GM19240 (cell line): Measurements from ENCODE around the gene CPT2.

ENCODE experiments used
- DNase-seq: peaks from one replicate; pipeline ENCODE4 v3.0.0; 2011; ENCODE audit warnings: low spot score; ENCODE audit not compliant: insufficient read length

The CPT2 gene

GRCh38 chr1:53196485-53197290, at the start of gene CPT2:
CPT2 (plus strand) TSS chr1:53196824; CDS start chr1:53196944, 120 bp downstream.
- DNase-seq = peak; percentile 95

GRCh38 chr1:53147174-53147573, 49.5 kb upstream of the CPT2 start:
- no peak for DNase-seq

DNA sequence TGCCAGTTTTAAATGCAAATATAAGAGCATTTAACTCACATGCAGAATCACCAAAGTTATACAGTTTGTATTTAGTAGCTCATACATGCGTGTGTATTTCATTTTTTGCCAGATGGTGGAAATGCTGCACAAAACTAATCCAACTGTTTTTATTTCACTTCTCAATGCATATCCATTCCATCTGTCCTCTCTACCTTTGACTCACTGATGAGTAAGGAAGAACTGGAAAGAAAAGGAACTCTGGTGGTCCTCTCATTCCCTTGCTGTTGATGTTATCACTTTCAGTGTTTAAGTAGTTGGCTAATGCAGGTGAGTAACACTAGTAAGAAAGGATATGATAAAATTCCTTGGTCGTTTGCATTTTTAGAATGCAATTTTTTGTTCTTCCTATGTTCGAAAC, 48.5 kb upstream of the CPT2 start:
- no peak for DNase-seq

DNA sequence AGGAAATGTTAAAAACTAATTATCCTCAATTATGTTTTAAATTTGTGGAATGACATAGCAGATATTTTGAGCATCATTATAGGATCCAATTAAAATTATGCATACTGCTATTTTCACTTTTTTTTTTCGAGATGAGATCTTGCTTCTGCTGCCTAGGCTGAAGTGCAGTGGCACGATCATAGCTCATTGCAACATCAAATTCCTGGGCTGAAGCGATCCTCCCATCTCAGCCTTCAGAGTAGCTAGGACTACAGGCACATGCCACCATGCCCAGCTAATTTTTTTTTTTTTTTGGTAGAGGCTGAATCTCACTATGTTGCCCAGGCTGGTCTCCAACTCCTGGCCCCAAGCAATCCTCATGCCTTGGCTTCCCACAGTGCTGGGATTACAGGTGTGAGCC, 42.9 kb upstream of the CPT2 start:
- no peak for DNase-seq

GRCh38 chr1:53154859-53155438, 41.7 kb upstream of the CPT2 start:
- no peak for DNase-seq

DNA sequence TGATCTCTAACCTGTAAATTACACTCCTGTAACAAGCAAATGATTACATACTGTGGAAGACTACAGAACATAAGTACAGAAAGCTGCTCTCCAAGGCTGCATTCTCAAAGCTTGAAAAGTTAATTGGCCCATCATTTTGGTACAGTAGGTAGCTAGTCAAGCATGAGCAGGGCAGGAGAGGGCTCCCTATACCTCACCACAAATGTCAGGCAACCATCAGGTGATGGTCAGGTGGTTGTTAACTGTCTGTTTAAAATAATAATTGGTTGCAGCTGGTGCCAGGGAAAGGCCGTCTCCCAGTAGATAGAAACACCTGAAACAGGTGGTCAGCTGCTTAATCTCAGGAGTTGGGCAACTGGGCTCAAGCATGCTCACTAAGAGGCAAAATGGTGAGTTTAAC, 41.1 kb upstream of the CPT2 start:
- no peak for DNase-seq

GRCh38 chr1:53155945-53156344, 40.7 kb upstream of the CPT2 start:
- no peak for DNase-seq

- no peak for DNase-seq
Observed at GRCh38 chr1:53156783-53157182, 39.8 kb upstream of the CPT2 start.

DNA sequence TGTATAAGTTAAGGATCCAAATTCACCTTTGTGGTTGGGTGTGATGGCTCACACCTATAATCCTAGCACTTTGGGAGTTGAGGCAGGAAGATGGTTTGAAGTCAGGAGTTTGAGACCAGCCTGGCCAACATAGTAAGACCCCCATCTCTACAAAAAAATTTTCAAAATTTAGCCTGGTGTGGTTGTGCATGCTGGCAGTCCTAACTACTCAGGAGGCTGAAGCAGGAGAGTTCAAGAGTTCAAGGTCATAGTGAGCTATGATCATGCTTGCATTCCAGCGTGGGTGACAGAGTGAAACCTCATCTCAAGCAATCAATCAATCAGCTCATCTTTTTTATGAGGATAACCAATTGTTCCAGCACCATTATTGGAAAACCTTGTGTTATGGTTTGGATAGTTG, 37.7 kb upstream of the CPT2 start:
- no peak for DNase-seq

GRCh38 chr1:53160924-53161378, 35.7 kb upstream of the CPT2 start:
- DNase-seq = no peak

GRCh38 chr1:53162621-53163020, 34.0 kb upstream of the CPT2 start:
- DNase-seq = no peak

GRCh38 chr1:53163291-53163768, 33.3 kb upstream of the CPT2 start:
- DNase-seq = no peak

DNA sequence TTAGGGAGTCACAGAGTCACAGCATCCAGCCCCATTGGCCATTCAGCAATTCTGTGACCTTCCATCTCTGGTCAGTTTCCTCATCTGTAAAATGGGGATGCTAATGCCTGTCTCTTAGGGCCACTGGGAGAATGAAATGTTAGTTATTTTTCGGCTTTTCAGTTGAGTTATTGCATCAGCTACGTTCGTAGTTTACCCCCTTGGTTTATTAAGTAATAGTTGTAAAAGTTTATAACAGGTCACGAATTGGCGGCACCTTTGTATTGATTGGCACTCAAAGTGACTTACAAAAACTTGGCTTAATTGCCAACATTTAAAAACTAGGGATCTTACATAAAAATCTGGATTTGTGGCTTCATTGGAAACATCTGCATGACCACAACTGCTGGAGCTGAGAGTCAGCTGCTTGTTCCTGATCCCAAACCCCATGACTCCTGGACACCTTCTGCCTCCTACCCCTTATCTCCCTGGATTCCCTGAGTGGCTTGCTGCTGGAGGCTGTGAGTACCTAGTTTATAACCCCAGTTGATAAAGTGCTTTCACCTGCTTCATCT, 31.1 kb upstream of the CPT2 start:
- DNase-seq = no peak

DNA sequence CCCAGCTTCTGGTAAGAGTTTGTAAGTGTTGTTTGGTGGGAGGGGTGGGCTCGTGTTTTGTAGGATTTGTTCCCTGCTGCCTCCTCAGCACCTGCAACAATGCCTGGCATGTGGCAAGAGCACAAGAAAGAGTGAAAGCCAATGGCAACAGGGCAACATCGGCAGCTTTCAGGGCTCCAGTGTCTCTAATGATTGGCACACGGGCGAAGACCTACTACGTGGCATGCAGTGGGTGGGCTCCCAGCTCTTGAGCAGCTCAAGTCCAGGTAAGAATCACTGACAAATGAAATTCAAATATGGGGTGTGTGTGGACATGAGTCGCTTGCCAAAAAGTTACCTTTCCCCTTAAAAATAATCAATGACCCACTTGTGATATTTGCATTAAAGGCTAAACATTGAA, 30.3 kb upstream of the CPT2 start:
- no peak for DNase-seq

- DNase-seq = no peak
Observed at GRCh38 chr1:53166912-53167311, 29.7 kb upstream of the CPT2 start.

GRCh38 chr1:53172426-53173128, 24.0 kb upstream of the CPT2 start:
- DNase-seq = peak; percentile 18

- DNase-seq = no peak
Observed at GRCh38 chr1:53174971-53175913, 21.4 kb upstream of the CPT2 start.

GRCh38 chr1:53176452-53177208, 20.0 kb upstream of the CPT2 start:
- no peak for DNase-seq

- DNase-seq = no peak
Observed at GRCh38 chr1:53180226-53180625, 16.4 kb upstream of the CPT2 start.

GRCh38 chr1:53180951-53181350, 15.7 kb upstream of the CPT2 start:
- DNase-seq = no peak
